ENCODE data around the gene BCL11B. TPM values are rescaled to one million over a fixed set of nuclear protein-coding genes. Genes with fewer than 3 reads are reported as not detected.

BCL11B gene
- total and polyA plus RNA-seq, 5 donors from 2014 or later, result 5.3 to 210 (median 5.6) TPM

GRCh38 chr14:99264691-99265450 is 7.1 kb downstream of the BCL11B start:
- Mint-ChIP-seq H3K4me3 (peak overlapping the region; percentile 94 to 99 (median 96)), H3K36me3 (peaks cover 61% of the 10 kb centered on the region), H3K4me1 (peaks cover 28 to 73% (median 51%) of the 10 kb centered on the region in 4 donors), H3K9me3 (peaks cover 0 to 4% (median 0%) of the 10 kb centered on the region in 7 donors), H3K27ac (peak overlapping the region; percentile 100), H3K27me3 (peaks cover 17% of the 10 kb centered on the region)
- H3K36me3 ChIP-seq (ENCODE audit: control insufficient read depth, insufficient read depth, low read length), result peaks cover 9% of the 10 kb centered on the region
- H3K9me3 ChIP-seq (ENCODE audit: control insufficient read depth in 2 of 2, low read length in 2 of 2), result no peaks in the 10 kb centered on the region
- H3K4me1 ChIP-seq (ENCODE audit: control insufficient read depth, insufficient read depth, low read length, poor library complexity, severe bottlenecking), result peaks cover 86% of the 10 kb centered on the region
- peak overlapping the region; percentile 99 for H3K4me3 ChIP-seq (ENCODE audit: low read depth, low read length)
- peak in 2 of 3 donors; percentile 28 to 50 for DNase-seq
- H3K27ac ChIP-seq (ENCODE audit: insufficient read depth, low read length, poor library complexity, severe bottlenecking), result peak overlapping the region; percentile 99
- H3K27me3 ChIP-seq (ENCODE audit: control insufficient read depth, insufficient read depth, low read length), result no peaks in the 10 kb centered on the region
- no peak for ATAC-seq (ENCODE audit: low read depth in 2 of 2)

GRCh38 chr14:99263564-99264330 is 8.2 kb downstream of the BCL11B start:
- peaks cover 34 to 84% (median 62%) of the 10 kb centered on the region in 4 donors for H3K4me1 Mint-ChIP-seq
- peak overlapping the region; percentile 94 to 99 (median 96) for H3K4me3 Mint-ChIP-seq
- DNase-seq (peak in 2 of 3 donors; percentile 43 to 44), ATAC-seq (ENCODE audit: low read depth in 2 of 2) (no peak)
- H3K9me3 Mint-ChIP-seq, result no peaks in the 10 kb centered on the region
- peak overlapping the region; percentile 100 for H3K27ac Mint-ChIP-seq
- H3K9me3 ChIP-seq (ENCODE audit: control insufficient read depth in 2 of 2, low read length in 2 of 2), result no peaks in the 10 kb centered on the region
- H3K27me3 Mint-ChIP-seq, result peaks cover 12% of the 10 kb centered on the region
- no peaks in the 10 kb centered on the region for H3K27me3 ChIP-seq (ENCODE audit: control insufficient read depth, insufficient read depth, low read length)
- H3K4me1 ChIP-seq (ENCODE audit: control insufficient read depth, insufficient read depth, low read length, poor library complexity, severe bottlenecking), result peaks cover 97% of the 10 kb centered on the region
- peaks cover 10% of the 10 kb centered on the region for H3K36me3 ChIP-seq (ENCODE audit: control insufficient read depth, insufficient read depth, low read length)
- peaks cover 65% of the 10 kb centered on the region for H3K36me3 Mint-ChIP-seq
- H3K4me3 ChIP-seq (ENCODE audit: low read depth, low read length), result peak overlapping the region; percentile 99
- peak overlapping the region; percentile 99 for H3K27ac ChIP-seq (ENCODE audit: insufficient read depth, low read length, poor library complexity, severe bottlenecking)

- Histone ChIP-seq H3K4me1 (ENCODE audit: control insufficient read depth, insufficient read depth, low read length, poor library complexity, severe bottlenecking) (peaks cover 98% of the 10 kb centered on the region), H3K9me3 (ENCODE audit: control insufficient read depth in 2 of 2, low read length in 2 of 2) (no peaks in the 10 kb centered on the region), H3K4me3 (ENCODE audit: low read depth, low read length) (peak overlapping the region; percentile 99), H3K27ac (ENCODE audit: insufficient read depth, low read length, poor library complexity, severe bottlenecking) (peak overlapping the region; percentile 99), H3K27me3 (ENCODE audit: control insufficient read depth, insufficient read depth, low read length) (no peaks in the 10 kb centered on the region), H3K36me3 (ENCODE audit: control insufficient read depth, insufficient read depth, low read length) (peaks cover 11% of the 10 kb centered on the region)
- H3K36me3 Mint-ChIP-seq, result peaks cover 66% of the 10 kb centered on the region
- H3K9me3 Mint-ChIP-seq, result no peaks in the 10 kb centered on the region
- no peak for ATAC-seq (ENCODE audit: low read depth in 2 of 2)
- peak overlapping the region; percentile 100 for H3K27ac Mint-ChIP-seq
- peaks cover 34 to 91% (median 67%) of the 10 kb centered on the region in 4 donors for H3K4me1 Mint-ChIP-seq
- H3K27me3 Mint-ChIP-seq, result peaks cover 12% of the 10 kb centered on the region
- peak in 1 of 3 donors; percentile 47 for DNase-seq
- peak overlapping the region; percentile 94 to 99 (median 96) for H3K4me3 Mint-ChIP-seq
These were observed 9.0 kb downstream of the BCL11B start for GRCh38 chr14:99262977-99263448.

GRCh38 chr14:99261912-99262787 is 9.8 kb downstream of the BCL11B start:
- no peaks in the 10 kb centered on the region for H3K9me3 ChIP-seq (ENCODE audit: control insufficient read depth in 2 of 2, low read length in 2 of 2)
- Mint-ChIP-seq H3K27me3 (peaks cover 12% of the 10 kb centered on the region), H3K9me3 (peaks cover 0 to 1% (median 0%) of the 10 kb centered on the region in 7 donors), H3K27ac (peak overlapping the region; percentile 100), H3K36me3 (peaks cover 71% of the 10 kb centered on the region), H3K4me1 (peaks cover 31 to 95% (median 69%) of the 10 kb centered on the region in 4 donors), H3K4me3 (peak overlapping the region; percentile 94 to 99 (median 96))
- DNase-seq (peak; percentile 81 to 98 (median 93)), ATAC-seq (ENCODE audit: low read depth in 2 of 2) (peak; percentile 60 to 62)
- H3K27me3 ChIP-seq (ENCODE audit: control insufficient read depth, insufficient read depth, low read length), result no peaks in the 10 kb centered on the region
- H3K4me3 ChIP-seq (ENCODE audit: low read depth, low read length), result peak overlapping the region; percentile 99
- H3K36me3 ChIP-seq (ENCODE audit: control insufficient read depth, insufficient read depth, low read length), result peaks cover 19% of the 10 kb centered on the region
- H3K27ac ChIP-seq (ENCODE audit: insufficient read depth, low read length, poor library complexity, severe bottlenecking), result peak overlapping the region; percentile 99
- H3K4me1 ChIP-seq (ENCODE audit: control insufficient read depth, insufficient read depth, low read length, poor library complexity, severe bottlenecking), result peaks cover 99% of the 10 kb centered on the region

GRCh38 chr14:99260587-99261551 is 11.1 kb downstream of the BCL11B start:
- H3K27me3 ChIP-seq (ENCODE audit: control insufficient read depth, insufficient read depth, low read length), result no peaks in the 10 kb centered on the region
- ATAC-seq (ENCODE audit: low read depth in 2 of 2) (peak; percentile 49 to 60), DNase-seq (peak; percentile 60 to 90 (median 81))
- peaks cover 100% of the 10 kb centered on the region for H3K4me1 ChIP-seq (ENCODE audit: control insufficient read depth, insufficient read depth, low read length, poor library complexity, severe bottlenecking)
- Mint-ChIP-seq H3K27ac (peak overlapping the region; percentile 100), H3K4me1 (peaks cover 21 to 98% (median 67%) of the 10 kb centered on the region in 4 donors), H3K36me3 (peaks cover 72% of the 10 kb centered on the region), H3K4me3 (peak overlapping the region; percentile 94 to 99 (median 96)), H3K9me3 (peaks cover 0 to 1% (median 0%) of the 10 kb centered on the region in 7 donors), H3K27me3 (peaks cover 6% of the 10 kb centered on the region)
- peak overlapping the region; percentile 99 for H3K27ac ChIP-seq (ENCODE audit: insufficient read depth, low read length, poor library complexity, severe bottlenecking)
- peaks cover 32% of the 10 kb centered on the region for H3K36me3 ChIP-seq (ENCODE audit: control insufficient read depth, insufficient read depth, low read length)
- no peaks in the 10 kb centered on the region for H3K9me3 ChIP-seq (ENCODE audit: control insufficient read depth in 2 of 2, low read length in 2 of 2)
- peak overlapping the region; percentile 99 for H3K4me3 ChIP-seq (ENCODE audit: low read depth, low read length)

GRCh38 chr14:99260116-99260515 is 11.9 kb downstream of the BCL11B start:
- Histone ChIP-seq H3K4me3 (ENCODE audit: low read depth, low read length) (peak overlapping the region; percentile 99), H3K27ac (ENCODE audit: insufficient read depth, low read length, poor library complexity, severe bottlenecking) (peak overlapping the region; percentile 99), H3K9me3 (ENCODE audit: control insufficient read depth in 2 of 2, low read length in 2 of 2) (no peaks in the 10 kb centered on the region), H3K27me3 (ENCODE audit: control insufficient read depth, insufficient read depth, low read length) (no peaks in the 10 kb centered on the region), H3K36me3 (ENCODE audit: control insufficient read depth, insufficient read depth, low read length) (peaks cover 35% of the 10 kb centered on the region), H3K4me1 (ENCODE audit: control insufficient read depth, insufficient read depth, low read length, poor library complexity, severe bottlenecking) (peaks cover 100% of the 10 kb centered on the region)
- Mint-ChIP-seq H3K27ac (peak overlapping the region; percentile 100), H3K27me3 (peaks cover 6% of the 10 kb centered on the region), H3K4me1 (peaks cover 17 to 98% (median 67%) of the 10 kb centered on the region in 4 donors), H3K9me3 (peaks cover 0 to 1% (median 0%) of the 10 kb centered on the region in 7 donors), H3K4me3 (peak overlapping the region; percentile 94 to 99 (median 96)), H3K36me3 (peaks cover 73% of the 10 kb centered on the region)
- ATAC-seq (ENCODE audit: low read depth in 2 of 2), result no peak
- DNase-seq, result peak in 1 of 3 donors; percentile 58
